ENCODE data around the gene OR51B6.
"Not testable (repeated sequence)": the region's sequence is repeated elsewhere in the genome, so short reads cannot be mapped to it uniquely, and the experiment has no call there.

Gene OR51B6

DNA sequence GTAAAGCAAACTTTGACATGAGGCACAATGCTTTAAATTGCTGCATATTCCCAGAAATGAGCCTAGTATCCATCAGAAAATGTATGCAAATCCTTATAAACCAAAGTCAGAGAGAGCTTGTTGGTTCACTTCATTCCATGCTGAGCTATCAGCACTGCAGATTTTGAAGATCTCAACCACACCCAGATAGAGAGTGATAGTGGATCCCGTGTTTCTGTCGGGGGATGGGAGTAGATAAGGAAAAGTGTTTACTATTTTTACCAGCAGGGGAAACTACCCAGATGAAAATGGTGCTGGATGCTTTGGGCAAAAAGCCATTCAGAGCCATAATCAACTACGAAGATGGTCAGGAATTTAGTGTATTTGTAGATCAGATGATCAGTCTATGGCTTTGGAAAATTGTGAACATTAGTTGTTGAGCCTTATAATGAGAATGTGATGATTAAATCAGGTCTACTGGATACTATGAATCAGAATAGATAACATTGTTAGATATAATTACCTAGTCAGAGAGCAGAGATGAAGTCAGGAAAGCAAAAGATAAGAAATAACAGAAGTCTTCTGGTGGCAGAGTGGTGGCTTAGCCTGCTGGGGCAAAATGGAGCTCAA lies 10.8 kb downstream of the OR51B6 start:
- H3K9me3 ChIP-seq, result no peaks in the 10 kb centered on the region

DNA sequence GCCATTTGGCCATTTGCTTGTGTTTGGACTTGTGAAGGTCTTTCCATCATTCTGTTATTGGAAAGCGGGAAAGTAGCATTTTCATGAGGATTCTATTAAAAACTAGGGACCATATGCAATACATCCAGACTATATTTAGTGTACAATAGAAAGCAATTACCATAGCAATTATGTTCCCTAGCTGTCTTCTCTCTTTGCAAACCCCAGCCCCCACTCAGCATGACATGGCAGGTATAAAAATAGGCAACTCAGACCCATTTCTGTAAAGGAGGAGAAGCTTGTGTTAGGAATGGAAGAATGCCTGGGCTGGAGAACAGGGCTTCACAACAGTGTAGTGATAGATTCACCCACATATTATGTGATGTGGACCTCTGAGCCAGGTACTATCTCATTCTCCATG lies 12.4 kb downstream of the OR51B6 start:
- TF ChIP-seq, protein P1, sequence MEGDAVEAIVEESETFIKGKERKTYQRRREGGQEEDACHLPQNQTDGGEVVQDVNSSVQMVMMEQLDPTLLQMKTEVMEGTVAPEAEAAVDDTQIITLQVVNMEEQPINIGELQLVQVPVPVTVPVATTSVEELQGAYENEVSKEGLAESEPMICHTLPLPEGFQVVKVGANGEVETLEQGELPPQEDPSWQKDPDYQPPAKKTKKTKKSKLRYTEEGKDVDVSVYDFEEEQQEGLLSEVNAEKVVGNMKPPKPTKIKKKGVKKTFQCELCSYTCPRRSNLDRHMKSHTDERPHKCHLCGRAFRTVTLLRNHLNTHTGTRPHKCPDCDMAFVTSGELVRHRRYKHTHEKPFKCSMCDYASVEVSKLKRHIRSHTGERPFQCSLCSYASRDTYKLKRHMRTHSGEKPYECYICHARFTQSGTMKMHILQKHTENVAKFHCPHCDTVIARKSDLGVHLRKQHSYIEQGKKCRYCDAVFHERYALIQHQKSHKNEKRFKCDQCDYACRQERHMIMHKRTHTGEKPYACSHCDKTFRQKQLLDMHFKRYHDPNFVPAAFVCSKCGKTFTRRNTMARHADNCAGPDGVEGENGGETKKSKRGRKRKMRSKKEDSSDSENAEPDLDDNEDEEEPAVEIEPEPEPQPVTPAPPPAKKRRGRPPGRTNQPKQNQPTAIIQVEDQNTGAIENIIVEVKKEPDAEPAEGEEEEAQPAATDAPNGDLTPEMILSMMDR (IDR thresholded peaks at IDR 0.05), result no peak
- Histone ChIP-seq H3K27me3 (no peaks in the 10 kb centered on the region), H3K9me3 (no peaks in the 10 kb centered on the region), H3K36me3 (no peaks in the 10 kb centered on the region), H3K4me1 (ENCODE audit: control insufficient read depth in 1 of 2, insufficient read depth in 1 of 2, low read depth in 1 of 2, low read length in 1 of 2) (no peaks in the 10 kb centered on the region), H3K4me3 (ENCODE audit: low read depth in 1 of 2, low read length in 1 of 2) (no peak overlapping the region), H3K27ac (no peak overlapping the region)

More for the DNA sequence above, 10.8 kb downstream of the OR51B6 start:
- no peaks in the 10 kb centered on the region for H3K36me3 ChIP-seq
- no peaks in the 10 kb centered on the region for H3K4me1 ChIP-seq (ENCODE audit: control insufficient read depth in 1 of 2, insufficient read depth in 1 of 2, low read depth in 1 of 2, low read length in 1 of 2)
- H3K27me3 ChIP-seq, result no peaks in the 10 kb centered on the region
- no peak overlapping the region for H3K27ac ChIP-seq
- TF ChIP-seq, protein P1 (IDR thresholded peaks at IDR 0.05), result no peak
- H3K4me3 ChIP-seq (ENCODE audit: low read depth in 1 of 2, low read length in 1 of 2), result no peak overlapping the region

DNA sequence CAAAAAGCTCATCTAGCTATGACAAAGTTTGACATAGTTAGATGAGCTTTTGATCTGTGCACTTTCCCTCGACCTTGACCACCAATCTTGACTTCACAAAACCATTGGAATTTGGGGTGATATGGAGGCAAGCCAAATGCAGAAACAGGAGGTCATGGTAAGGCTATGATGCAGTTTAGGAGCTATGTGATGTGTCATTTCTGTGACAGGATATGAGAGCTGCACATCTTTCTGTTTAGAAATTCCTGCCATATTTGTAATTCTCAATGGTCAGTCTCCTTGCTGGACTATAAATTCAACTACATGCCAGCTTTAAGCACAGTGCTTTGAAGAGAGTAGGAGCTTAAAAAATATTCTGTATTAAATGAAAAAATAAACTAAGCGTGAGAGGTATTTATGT lies 12.9 kb downstream of the OR51B6 start:
- Histone ChIP-seq H3K9me3 (no peaks in the 10 kb centered on the region), H3K27ac (no peak overlapping the region)

DNA sequence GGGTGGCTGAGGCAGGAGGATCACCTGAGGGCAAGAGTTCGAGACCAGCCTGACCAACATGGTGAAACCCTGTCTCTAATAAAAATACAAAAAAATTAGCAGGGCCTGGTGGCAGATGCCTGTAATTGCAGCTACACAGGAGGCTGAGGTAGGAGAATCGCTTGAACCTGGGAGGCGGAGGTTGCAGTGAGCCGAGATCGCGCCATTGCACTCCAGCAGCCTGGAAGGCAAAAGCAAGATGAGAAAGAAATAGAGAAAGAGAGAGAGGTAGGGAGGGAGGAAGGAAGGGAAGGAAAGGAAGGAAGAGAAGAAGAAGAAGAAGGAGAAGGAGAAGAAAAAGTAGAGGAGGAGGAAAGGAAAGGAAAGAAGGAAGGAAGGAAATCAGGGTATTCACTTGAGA lies 15.1 kb downstream of the OR51B6 start:
- H3K27ac ChIP-seq, result not testable (repeated sequence)

More for the DNA sequence above, 12.9 kb downstream of the OR51B6 start:
- TF ChIP-seq, protein P1 (IDR thresholded peaks at IDR 0.05), result no peak
- Histone ChIP-seq H3K27me3 (no peaks in the 10 kb centered on the region), H3K4me3 (ENCODE audit: low read depth in 1 of 2, low read length in 1 of 2) (no peak overlapping the region), H3K36me3 (no peaks in the 10 kb centered on the region), H3K4me1 (ENCODE audit: control insufficient read depth in 1 of 2, insufficient read depth in 1 of 2, low read depth in 1 of 2, low read length in 1 of 2) (no peaks in the 10 kb centered on the region)

DNA sequence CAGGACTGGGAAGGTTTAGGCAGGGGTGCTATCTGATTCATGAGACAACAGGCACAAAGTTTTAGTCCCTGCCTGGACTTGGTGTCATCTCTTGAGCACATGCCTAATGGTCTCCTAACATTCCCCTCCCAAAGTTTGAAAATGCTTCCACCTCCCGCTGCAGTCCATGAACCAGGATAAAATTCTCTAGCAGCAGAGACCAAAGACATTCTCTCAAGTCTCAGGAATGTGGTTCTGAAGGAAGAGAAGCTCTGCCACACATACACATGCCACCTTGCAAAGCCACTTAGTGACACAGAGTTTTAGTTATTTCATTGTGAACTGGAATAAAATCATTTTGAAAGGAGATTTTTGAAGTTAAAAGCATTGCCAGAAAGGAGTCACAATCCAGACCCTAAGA lies 15.5 kb downstream of the OR51B6 start:
- no peaks in the 10 kb centered on the region for H3K36me3 ChIP-seq
- no peaks in the 10 kb centered on the region for H3K4me1 ChIP-seq (ENCODE audit: control insufficient read depth in 1 of 2, insufficient read depth in 1 of 2, low read depth in 1 of 2, low read length in 1 of 2)
- H3K4me3 ChIP-seq (ENCODE audit: low read depth in 1 of 2, low read length in 1 of 2), result no peak overlapping the region
- H3K27me3 ChIP-seq, result no peaks in the 10 kb centered on the region
- H3K9me3 ChIP-seq, result no peaks in the 10 kb centered on the region
- no peak overlapping the region for H3K27ac ChIP-seq
- TF ChIP-seq, protein P1 (IDR thresholded peaks at IDR 0.05), result no peak

More for the DNA sequence above, 15.1 kb downstream of the OR51B6 start:
- not testable (repeated sequence) for H3K9me3 ChIP-seq; H3K4me1 ChIP-seq (ENCODE audit: control insufficient read depth in 1 of 2, insufficient read depth in 1 of 2, low read depth in 1 of 2, low read length in 1 of 2); H3K36me3 ChIP-seq; H3K4me3 ChIP-seq (ENCODE audit: low read depth in 1 of 2, low read length in 1 of 2); H3K27me3 ChIP-seq

DNA sequence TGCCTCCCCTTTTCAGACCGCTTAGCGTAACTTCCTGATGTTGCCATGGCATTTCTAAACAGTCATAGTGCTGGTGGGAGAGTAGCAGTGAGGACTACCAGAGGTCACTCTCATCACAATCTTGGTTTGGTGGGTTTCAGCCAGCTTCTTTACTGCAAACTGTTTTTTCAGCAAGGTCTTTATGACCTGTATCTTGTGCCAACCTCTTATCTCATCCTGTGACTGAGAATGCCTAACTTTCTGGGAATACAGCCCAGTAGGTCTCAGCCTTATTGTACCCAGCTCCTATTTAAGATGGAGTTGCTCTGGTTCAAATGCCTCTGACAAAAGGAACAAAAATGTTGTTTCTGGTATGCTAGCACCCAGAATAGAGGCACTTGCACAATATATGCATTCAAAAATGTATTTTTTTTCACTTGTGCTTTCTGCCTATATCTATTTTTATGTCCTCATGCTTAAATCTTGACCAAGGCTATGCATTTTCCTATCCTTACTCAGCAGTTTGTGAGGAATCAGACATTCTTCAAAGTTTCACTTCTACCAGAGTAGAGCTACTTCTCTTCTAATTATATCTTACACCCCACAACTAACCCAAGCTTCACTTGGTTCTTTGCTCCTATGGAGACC lies 16.3 kb downstream of the OR51B6 start:
- H3K9me3 ChIP-seq, result no peaks in the 10 kb centered on the region
- H3K27me3 ChIP-seq, result no peaks in the 10 kb centered on the region
- no peak overlapping the region for H3K27ac ChIP-seq
- H3K4me3 ChIP-seq (ENCODE audit: low read depth in 1 of 2, low read length in 1 of 2), result no peak overlapping the region
- H3K4me1 ChIP-seq (ENCODE audit: control insufficient read depth in 1 of 2, insufficient read depth in 1 of 2, low read depth in 1 of 2, low read length in 1 of 2), result no peaks in the 10 kb centered on the region
- TF ChIP-seq, protein P1 (IDR thresholded peaks at IDR 0.05), result no peak
- no peaks in the 10 kb centered on the region for H3K36me3 ChIP-seq

All from neutrophil (primary cell).